ENCODE results near the gene C19orf47.

DNA sequence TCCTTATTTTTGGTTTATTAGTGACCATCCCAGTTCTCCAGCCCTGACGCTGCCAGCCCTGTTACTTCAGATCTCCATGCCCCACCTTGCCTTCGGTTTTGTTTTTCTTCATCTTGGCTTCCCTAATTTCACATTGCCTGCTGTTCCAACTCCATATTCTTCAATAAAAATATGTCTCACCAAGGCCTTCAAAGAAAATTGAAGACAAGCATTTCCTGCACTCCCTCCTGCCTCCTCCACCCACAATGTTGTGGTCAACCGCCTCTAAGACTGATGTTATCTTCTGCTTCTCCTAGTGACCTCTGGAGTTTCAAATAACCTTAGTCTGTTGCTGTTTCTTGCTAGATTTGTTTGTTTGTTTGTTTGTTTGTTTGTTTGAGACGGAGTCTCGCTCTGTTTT lies 14.9 kb upstream of the C19orf47 start:
- TF ChIP-seq EZH2 (IDR thresholded peaks at IDR 0.05; ENCODE audit: low read length, missing control alignments), result no peak
- TF ChIP-seq, protein P1, sequence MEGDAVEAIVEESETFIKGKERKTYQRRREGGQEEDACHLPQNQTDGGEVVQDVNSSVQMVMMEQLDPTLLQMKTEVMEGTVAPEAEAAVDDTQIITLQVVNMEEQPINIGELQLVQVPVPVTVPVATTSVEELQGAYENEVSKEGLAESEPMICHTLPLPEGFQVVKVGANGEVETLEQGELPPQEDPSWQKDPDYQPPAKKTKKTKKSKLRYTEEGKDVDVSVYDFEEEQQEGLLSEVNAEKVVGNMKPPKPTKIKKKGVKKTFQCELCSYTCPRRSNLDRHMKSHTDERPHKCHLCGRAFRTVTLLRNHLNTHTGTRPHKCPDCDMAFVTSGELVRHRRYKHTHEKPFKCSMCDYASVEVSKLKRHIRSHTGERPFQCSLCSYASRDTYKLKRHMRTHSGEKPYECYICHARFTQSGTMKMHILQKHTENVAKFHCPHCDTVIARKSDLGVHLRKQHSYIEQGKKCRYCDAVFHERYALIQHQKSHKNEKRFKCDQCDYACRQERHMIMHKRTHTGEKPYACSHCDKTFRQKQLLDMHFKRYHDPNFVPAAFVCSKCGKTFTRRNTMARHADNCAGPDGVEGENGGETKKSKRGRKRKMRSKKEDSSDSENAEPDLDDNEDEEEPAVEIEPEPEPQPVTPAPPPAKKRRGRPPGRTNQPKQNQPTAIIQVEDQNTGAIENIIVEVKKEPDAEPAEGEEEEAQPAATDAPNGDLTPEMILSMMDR (conservative IDR thresholded peaks at IDR 0.05 in 1 of 2, IDR thresholded peaks at IDR 0.05 in 1 of 2; ENCODE audit: low read depth in 1 of 2, low read length in 2 of 2), result no peak

All from fibroblast of lung (primary cell).